ENCODE measurements around the gene SH3RF3.

- TF ChIP-seq, protein P1, sequence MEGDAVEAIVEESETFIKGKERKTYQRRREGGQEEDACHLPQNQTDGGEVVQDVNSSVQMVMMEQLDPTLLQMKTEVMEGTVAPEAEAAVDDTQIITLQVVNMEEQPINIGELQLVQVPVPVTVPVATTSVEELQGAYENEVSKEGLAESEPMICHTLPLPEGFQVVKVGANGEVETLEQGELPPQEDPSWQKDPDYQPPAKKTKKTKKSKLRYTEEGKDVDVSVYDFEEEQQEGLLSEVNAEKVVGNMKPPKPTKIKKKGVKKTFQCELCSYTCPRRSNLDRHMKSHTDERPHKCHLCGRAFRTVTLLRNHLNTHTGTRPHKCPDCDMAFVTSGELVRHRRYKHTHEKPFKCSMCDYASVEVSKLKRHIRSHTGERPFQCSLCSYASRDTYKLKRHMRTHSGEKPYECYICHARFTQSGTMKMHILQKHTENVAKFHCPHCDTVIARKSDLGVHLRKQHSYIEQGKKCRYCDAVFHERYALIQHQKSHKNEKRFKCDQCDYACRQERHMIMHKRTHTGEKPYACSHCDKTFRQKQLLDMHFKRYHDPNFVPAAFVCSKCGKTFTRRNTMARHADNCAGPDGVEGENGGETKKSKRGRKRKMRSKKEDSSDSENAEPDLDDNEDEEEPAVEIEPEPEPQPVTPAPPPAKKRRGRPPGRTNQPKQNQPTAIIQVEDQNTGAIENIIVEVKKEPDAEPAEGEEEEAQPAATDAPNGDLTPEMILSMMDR (IDR thresholded peaks at IDR 0.05) = no peak
- TF ChIP-seq POLR2AphosphoS5 (IDR thresholded peaks at IDR 0.05; ENCODE audit: low read depth, low read length) = no peak
- TF ChIP-seq, protein P2, sequence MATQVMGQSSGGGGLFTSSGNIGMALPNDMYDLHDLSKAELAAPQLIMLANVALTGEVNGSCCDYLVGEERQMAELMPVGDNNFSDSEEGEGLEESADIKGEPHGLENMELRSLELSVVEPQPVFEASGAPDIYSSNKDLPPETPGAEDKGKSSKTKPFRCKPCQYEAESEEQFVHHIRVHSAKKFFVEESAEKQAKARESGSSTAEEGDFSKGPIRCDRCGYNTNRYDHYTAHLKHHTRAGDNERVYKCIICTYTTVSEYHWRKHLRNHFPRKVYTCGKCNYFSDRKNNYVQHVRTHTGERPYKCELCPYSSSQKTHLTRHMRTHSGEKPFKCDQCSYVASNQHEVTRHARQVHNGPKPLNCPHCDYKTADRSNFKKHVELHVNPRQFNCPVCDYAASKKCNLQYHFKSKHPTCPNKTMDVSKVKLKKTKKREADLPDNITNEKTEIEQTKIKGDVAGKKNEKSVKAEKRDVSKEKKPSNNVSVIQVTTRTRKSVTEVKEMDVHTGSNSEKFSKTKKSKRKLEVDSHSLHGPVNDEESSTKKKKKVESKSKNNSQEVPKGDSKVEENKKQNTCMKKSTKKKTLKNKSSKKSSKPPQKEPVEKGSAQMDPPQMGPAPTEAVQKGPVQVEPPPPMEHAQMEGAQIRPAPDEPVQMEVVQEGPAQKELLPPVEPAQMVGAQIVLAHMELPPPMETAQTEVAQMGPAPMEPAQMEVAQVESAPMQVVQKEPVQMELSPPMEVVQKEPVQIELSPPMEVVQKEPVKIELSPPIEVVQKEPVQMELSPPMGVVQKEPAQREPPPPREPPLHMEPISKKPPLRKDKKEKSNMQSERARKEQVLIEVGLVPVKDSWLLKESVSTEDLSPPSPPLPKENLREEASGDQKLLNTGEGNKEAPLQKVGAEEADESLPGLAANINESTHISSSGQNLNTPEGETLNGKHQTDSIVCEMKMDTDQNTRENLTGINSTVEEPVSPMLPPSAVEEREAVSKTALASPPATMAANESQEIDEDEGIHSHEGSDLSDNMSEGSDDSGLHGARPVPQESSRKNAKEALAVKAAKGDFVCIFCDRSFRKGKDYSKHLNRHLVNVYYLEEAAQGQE (IDR thresholded peaks at IDR 0.05; ENCODE audit: insufficient read depth in 1 of 2, low read depth in 2 of 2, low read length in 1 of 2) = no peak
These were observed 172.7 kb downstream of the SH3RF3 start for GRCh38 chr2:109301746-109302145.

Measured in Panc1 (cell line).